ENCODE results near the gene SRD5A3.

Gene SRD5A3

GRCh38 chr4:55382488-55383003 is 36.5 kb downstream of the SRD5A3 start:
- no peak overlapping the region for H3K4me3 ChIP-seq (ENCODE audit: low read depth, low read length)
- TF ChIP-seq MAX (IDR thresholded peaks at IDR 0.05; ENCODE audit: low read depth, low read length) (no peak), MYC (IDR thresholded peaks at IDR 0.05; ENCODE audit: low read depth, low read length) (no peak), POLR2A (IDR thresholded peaks at IDR 0.05; ENCODE audit: extremely low read depth, insufficient read length) (no peak), CTCF (IDR thresholded peaks at IDR 0.05; ENCODE audit: low read depth, low read length) (no peak)
- no peak for DNase-seq (ENCODE audit: low read depth)

GRCh38 chr4:55385201-55385649 is 39.2 kb downstream of the SRD5A3 start:
- H3K4me3 ChIP-seq (ENCODE audit: low read depth, low read length): no peak overlapping the region
- TF ChIP-seq MYC (IDR thresholded peaks at IDR 0.05; ENCODE audit: low read depth, low read length): no peak
- TF ChIP-seq POLR2A (IDR thresholded peaks at IDR 0.05; ENCODE audit: extremely low read depth, insufficient read length): no peak
- no peak for TF ChIP-seq CTCF (IDR thresholded peaks at IDR 0.05; ENCODE audit: low read depth, low read length)
- no peak for TF ChIP-seq MAX (IDR thresholded peaks at IDR 0.05; ENCODE audit: low read depth, low read length)
- no peak for DNase-seq (ENCODE audit: low read depth)

GRCh38 chr4:55386073-55386472 is 40.0 kb downstream of the SRD5A3 start:
- no peak for TF ChIP-seq MAX (IDR thresholded peaks at IDR 0.05; ENCODE audit: low read depth, low read length)
- TF ChIP-seq CTCF (IDR thresholded peaks at IDR 0.05; ENCODE audit: low read depth, low read length): no peak
- no peak for TF ChIP-seq MYC (IDR thresholded peaks at IDR 0.05; ENCODE audit: low read depth, low read length)
- TF ChIP-seq POLR2A (IDR thresholded peaks at IDR 0.05; ENCODE audit: extremely low read depth, insufficient read length): no peak
- DNase-seq (ENCODE audit: low read depth): peak; percentile 37
- no peak overlapping the region for H3K4me3 ChIP-seq (ENCODE audit: low read depth, low read length)

- DNase-seq (ENCODE audit: low read depth): no peak
- no peak overlapping the region for H3K4me3 ChIP-seq (ENCODE audit: low read depth, low read length)
- TF ChIP-seq CTCF (IDR thresholded peaks at IDR 0.05; ENCODE audit: low read depth, low read length) (no peak), POLR2A (IDR thresholded peaks at IDR 0.05; ENCODE audit: extremely low read depth, insufficient read length) (no peak), MAX (IDR thresholded peaks at IDR 0.05; ENCODE audit: low read depth, low read length) (no peak), MYC (IDR thresholded peaks at IDR 0.05; ENCODE audit: low read depth, low read length) (no peak)
Measured at GRCh38 chr4:55386840-55387239, 40.8 kb downstream of the SRD5A3 start.

- TF ChIP-seq CTCF (IDR thresholded peaks at IDR 0.05; ENCODE audit: low read depth, low read length) (no peak), POLR2A (IDR thresholded peaks at IDR 0.05; ENCODE audit: extremely low read depth, insufficient read length) (no peak), MAX (IDR thresholded peaks at IDR 0.05; ENCODE audit: low read depth, low read length) (no peak), MYC (IDR thresholded peaks at IDR 0.05; ENCODE audit: low read depth, low read length) (no peak)
- peak; percentile 20 for DNase-seq (ENCODE audit: low read depth)
- no peak overlapping the region for H3K4me3 ChIP-seq (ENCODE audit: low read depth, low read length)
Measured at GRCh38 chr4:55393461-55394320, 47.6 kb downstream of the SRD5A3 start.
